ENCODE data around the gene SMAD6.

DNA sequence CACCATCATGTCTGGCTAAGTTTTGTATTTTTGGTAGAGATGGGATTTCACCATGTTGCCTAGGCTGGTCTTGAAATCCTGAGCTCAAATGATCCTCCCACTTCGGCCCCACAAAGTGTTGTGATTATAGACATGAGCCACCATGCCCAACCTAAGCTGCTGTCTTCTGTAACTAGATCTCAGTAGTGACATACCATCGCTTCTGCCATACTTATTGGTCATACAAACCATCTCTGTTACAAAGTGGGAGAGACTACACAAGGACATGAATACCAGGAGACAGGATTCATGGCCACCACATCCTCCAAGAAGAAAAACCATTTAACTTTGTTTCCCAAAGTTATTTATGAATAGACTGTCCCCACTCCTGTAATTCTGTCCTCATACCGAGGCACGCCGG is 81.3 kb downstream of the SMAD6 start:
- TF ChIP-seq, protein P1, sequence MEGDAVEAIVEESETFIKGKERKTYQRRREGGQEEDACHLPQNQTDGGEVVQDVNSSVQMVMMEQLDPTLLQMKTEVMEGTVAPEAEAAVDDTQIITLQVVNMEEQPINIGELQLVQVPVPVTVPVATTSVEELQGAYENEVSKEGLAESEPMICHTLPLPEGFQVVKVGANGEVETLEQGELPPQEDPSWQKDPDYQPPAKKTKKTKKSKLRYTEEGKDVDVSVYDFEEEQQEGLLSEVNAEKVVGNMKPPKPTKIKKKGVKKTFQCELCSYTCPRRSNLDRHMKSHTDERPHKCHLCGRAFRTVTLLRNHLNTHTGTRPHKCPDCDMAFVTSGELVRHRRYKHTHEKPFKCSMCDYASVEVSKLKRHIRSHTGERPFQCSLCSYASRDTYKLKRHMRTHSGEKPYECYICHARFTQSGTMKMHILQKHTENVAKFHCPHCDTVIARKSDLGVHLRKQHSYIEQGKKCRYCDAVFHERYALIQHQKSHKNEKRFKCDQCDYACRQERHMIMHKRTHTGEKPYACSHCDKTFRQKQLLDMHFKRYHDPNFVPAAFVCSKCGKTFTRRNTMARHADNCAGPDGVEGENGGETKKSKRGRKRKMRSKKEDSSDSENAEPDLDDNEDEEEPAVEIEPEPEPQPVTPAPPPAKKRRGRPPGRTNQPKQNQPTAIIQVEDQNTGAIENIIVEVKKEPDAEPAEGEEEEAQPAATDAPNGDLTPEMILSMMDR (IDR thresholded peaks at IDR 0.05; ENCODE audit: low read depth, low read length), result no peak
- no peak for TF ChIP-seq MYC (IDR thresholded peaks at IDR 0.05; ENCODE audit: low read depth, low read length)
- TF ChIP-seq POLR2A (IDR thresholded peaks at IDR 0.05; ENCODE audit: extremely low read depth, insufficient read length), result no peak
